ENCODE results near the gene OR14K1.
"Not testable (repeated sequence)": the region's sequence is repeated elsewhere in the genome, so short reads cannot be mapped to it uniquely, and the experiment has no call there.

The OR14K1 gene

DNA sequence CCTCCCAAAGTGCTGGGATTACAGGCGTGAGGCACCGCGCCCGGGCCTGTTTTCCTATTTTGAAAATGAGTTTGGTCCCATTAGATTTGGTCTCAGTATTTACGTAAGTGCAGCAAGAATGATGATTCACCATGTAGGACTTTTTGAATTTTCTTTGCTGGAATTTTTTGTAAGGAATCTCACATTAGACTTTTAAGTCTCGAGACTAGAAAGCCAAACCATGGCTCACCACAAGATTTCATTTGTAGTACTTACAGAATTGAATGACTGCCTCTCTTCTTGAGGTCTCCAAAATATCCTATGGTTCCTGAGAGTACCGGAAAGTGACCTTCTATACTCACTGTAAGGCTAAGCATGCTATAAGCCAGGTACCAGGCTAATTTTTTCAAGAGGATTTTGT is 9.2 kb downstream of the OR14K1 start:
- ATAC-seq (ENCODE audit: low read depth) (no peak), DNase-seq (ENCODE audit: low spot score) (no peak)
- H3K9me3 ChIP-seq (ENCODE audit: severe bottlenecking) = no peaks in the 10 kb centered on the region
- no peaks in the 10 kb centered on the region for H3K4me1 ChIP-seq (ENCODE audit: insufficient read depth, poor library complexity, severe bottlenecking)
- H3K27ac ChIP-seq (ENCODE audit: poor library complexity, severe bottlenecking) = no peak overlapping the region
- no peak overlapping the region for H3K4me3 ChIP-seq (ENCODE audit: severe bottlenecking)
- H3K27me3 ChIP-seq (ENCODE audit: insufficient read depth, poor library complexity, severe bottlenecking) = no peaks in the 10 kb centered on the region
- no peaks in the 10 kb centered on the region for H3K36me3 ChIP-seq (ENCODE audit: low read depth)
- TF ChIP-seq, protein P1, sequence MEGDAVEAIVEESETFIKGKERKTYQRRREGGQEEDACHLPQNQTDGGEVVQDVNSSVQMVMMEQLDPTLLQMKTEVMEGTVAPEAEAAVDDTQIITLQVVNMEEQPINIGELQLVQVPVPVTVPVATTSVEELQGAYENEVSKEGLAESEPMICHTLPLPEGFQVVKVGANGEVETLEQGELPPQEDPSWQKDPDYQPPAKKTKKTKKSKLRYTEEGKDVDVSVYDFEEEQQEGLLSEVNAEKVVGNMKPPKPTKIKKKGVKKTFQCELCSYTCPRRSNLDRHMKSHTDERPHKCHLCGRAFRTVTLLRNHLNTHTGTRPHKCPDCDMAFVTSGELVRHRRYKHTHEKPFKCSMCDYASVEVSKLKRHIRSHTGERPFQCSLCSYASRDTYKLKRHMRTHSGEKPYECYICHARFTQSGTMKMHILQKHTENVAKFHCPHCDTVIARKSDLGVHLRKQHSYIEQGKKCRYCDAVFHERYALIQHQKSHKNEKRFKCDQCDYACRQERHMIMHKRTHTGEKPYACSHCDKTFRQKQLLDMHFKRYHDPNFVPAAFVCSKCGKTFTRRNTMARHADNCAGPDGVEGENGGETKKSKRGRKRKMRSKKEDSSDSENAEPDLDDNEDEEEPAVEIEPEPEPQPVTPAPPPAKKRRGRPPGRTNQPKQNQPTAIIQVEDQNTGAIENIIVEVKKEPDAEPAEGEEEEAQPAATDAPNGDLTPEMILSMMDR (IDR thresholded peaks at IDR 0.05; ENCODE audit: poor library complexity, severe bottlenecking) = no peak

DNA sequence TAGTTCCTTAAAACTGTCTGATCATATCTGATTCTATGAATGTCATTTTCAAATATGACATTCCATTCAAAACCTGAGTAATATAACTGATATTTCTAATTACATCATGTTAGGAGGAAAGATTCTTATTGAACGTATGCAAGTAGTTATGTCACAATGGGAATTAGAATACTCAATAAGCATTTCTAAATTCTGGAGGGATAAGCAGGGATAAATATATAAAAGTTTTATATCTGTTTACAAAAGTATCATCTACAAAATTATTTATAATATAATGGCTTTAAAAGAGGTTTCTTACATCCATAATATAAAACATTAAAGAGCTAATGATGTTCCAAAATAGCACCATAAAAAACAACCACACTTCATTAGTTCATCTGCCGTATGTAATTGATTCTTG is 9.6 kb downstream of the OR14K1 start, which contains the start of gene OR14A2:
Gene OR14A2, minus strand, starts transcription at position 101 of the 400 bp plus-strand sequence.
- Histone ChIP-seq H3K36me3 (ENCODE audit: low read depth) (no peaks in the 10 kb centered on the region), H3K4me3 (ENCODE audit: severe bottlenecking) (no peak within 1 kb of the TSS), H3K4me1 (ENCODE audit: insufficient read depth, poor library complexity, severe bottlenecking) (no peaks in the 10 kb centered on the region), H3K9me3 (ENCODE audit: severe bottlenecking) (no peaks in the 10 kb centered on the region), H3K27ac (ENCODE audit: poor library complexity, severe bottlenecking) (no peak within 1 kb of the TSS), H3K27me3 (ENCODE audit: insufficient read depth, poor library complexity, severe bottlenecking) (no peaks in the 10 kb centered on the region)
- DNase-seq (ENCODE audit: low spot score) (no peak), ATAC-seq (ENCODE audit: low read depth) (no peak)
- TF ChIP-seq, protein P1 (IDR thresholded peaks at IDR 0.05; ENCODE audit: poor library complexity, severe bottlenecking) = no peak

DNA sequence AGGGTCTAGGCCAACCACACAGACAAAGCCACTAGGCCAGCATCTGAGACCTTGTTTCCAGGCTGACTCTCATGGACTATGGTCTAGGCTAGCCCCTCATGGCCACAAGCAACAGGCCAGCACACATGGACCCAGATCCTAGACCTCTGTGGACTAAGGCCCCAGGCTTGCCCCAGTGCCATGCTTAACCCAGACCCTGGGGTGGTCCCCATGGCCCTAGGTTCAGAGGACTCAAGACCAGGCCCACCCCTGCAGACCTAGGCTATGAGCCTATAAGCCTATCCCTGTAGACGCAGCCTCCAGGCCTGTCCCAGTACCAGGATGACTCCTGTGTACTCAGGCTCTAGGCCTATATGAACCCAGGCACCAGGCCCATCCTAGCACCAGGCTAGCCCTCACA is 11.5 kb downstream of the OR14K1 start:
- H3K27ac ChIP-seq (ENCODE audit: poor library complexity, severe bottlenecking) = no peak overlapping the region
- no peaks in the 10 kb centered on the region for H3K4me1 ChIP-seq (ENCODE audit: insufficient read depth, poor library complexity, severe bottlenecking)
- ATAC-seq (ENCODE audit: low read depth) = no peak
- H3K27me3 ChIP-seq (ENCODE audit: insufficient read depth, poor library complexity, severe bottlenecking) = no peaks in the 10 kb centered on the region
- H3K36me3 ChIP-seq (ENCODE audit: low read depth) = no peaks in the 10 kb centered on the region
- H3K4me3 ChIP-seq (ENCODE audit: severe bottlenecking) = no peak overlapping the region
- TF ChIP-seq, protein P1 (IDR thresholded peaks at IDR 0.05; ENCODE audit: poor library complexity, severe bottlenecking) = no peak
- H3K9me3 ChIP-seq (ENCODE audit: severe bottlenecking) = no peaks in the 10 kb centered on the region
- no peak for DNase-seq (ENCODE audit: low spot score)

DNA sequence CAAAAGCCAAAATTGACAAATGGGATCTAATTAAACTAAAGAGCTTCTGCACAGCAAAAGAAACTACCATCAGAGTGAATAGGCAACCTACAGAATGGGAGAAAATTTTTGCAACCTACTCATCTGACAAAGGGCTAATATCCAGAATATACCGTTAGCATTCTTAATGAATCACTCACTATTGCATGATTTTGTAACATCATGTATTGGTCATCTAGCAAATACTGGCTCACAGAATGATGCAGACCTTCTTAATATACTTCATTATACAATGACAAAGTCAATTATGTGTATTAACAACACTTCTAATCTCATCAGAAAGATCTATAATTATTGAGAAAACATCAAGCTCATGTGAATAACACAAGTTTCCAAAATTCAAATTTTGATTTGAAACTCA is 15.9 kb downstream of the OR14K1 start:
- H3K27me3 ChIP-seq (ENCODE audit: insufficient read depth, poor library complexity, severe bottlenecking); H3K27ac ChIP-seq (ENCODE audit: poor library complexity, severe bottlenecking); ATAC-seq (ENCODE audit: low read depth); H3K9me3 ChIP-seq (ENCODE audit: severe bottlenecking); H3K4me1 ChIP-seq (ENCODE audit: insufficient read depth, poor library complexity, severe bottlenecking); H3K36me3 ChIP-seq (ENCODE audit: low read depth); H3K4me3 ChIP-seq (ENCODE audit: severe bottlenecking); DNase-seq (ENCODE audit: low spot score): not testable (repeated sequence)

DNA sequence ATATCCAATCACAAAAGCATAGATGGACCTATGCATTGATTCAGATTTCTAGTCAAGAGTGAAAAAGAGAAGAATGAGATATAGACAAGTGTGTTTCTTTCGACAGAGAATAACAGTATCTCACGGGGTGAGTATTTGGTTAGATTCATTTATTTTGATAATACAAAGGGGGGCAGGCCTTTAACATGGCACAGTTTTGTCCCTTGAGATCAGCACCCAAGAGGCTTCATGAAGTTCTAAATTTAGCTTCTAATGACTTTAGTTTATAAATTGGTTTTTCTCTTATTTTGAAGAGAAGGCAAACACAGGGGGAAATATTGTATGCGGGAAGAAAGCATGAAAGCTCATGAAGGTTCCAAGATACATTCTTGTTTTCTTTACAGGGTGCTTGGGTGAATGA is 22.0 kb downstream of the OR14K1 start, which contains the start of gene OR1C1:
Gene OR1C1, minus strand, starts transcription at position 101 of the 400 bp plus-strand sequence. CDS start 2,150 bp downstream, outside the sequence.
- TF ChIP-seq, protein P1 (IDR thresholded peaks at IDR 0.05; ENCODE audit: poor library complexity, severe bottlenecking) = no peak
- DNase-seq (ENCODE audit: low spot score) (no peak), ATAC-seq (ENCODE audit: low read depth) (no peak)
- Histone ChIP-seq H3K36me3 (ENCODE audit: low read depth) (no peaks in the 10 kb centered on the region), H3K27me3 (ENCODE audit: insufficient read depth, poor library complexity, severe bottlenecking) (no peaks in the 10 kb centered on the region), H3K4me3 (ENCODE audit: severe bottlenecking) (no peak within 1 kb of the TSS), H3K9me3 (ENCODE audit: severe bottlenecking) (no peaks in the 10 kb centered on the region), H3K27ac (ENCODE audit: poor library complexity, severe bottlenecking) (no peak within 1 kb of the TSS), H3K4me1 (ENCODE audit: insufficient read depth, poor library complexity, severe bottlenecking) (no peaks in the 10 kb centered on the region)
